Right lobe of liver (tissue), 4 donors: Measurements from ENCODE around the gene SPTB.

Source experiments
- POLR2A ChIP-seq: fragments of 450-650 bp; IDR thresholded peaks from one replicate; pipeline ENCODE4 v1.6.1; 2017; ENCODE audit warnings: antibody characterized with exemption, mild to moderate bottlenecking
- TF ChIP-seq, protein P1 (sequence below), 4 donors: fragments of 200-600 bp in 3 of 4; fragments of 450-650 bp in 1 of 4; IDR thresholded peaks; one replicate each; pipeline versions ENCODE4 v1.5.1 to v1.8.0; 2016 to 2022; ENCODE audit warnings: antibody characterized with exemption in 4 of 4, mild to moderate bottlenecking in 2 of 4
- donor health status: DM: no; HTN: no; CAD: no.
- donor health status: DM: no; HTN: no; CAD: no.
- donor health status: DM: no; HTN: yes; CAD: no.

DNA sequence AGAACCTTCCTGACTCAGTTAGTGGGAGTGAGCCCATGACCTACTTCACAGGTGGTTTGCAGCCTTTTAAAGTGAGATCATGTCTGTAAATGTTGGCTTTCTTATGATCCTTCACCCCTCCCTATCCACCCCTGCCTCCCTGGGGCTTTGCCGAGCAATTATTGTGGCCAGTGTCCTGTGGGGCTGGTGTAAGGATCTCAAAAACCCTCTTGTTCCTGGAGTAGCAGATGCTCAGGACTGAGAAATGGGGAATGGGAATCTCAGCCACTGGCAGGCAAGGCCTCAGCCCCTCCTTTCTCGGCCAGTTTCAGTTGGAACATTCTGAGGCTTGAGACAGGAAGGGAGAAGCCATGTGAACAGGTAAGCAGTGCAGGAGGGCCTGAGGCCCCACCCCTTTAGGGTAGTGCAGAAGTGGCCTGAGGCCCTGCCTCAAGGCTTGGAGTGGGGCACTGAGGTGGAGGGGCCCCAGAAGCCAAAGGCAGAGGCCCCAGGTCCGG, 121.6 kb downstream of the SPTB start:
- TF ChIP-seq, protein P1, sequence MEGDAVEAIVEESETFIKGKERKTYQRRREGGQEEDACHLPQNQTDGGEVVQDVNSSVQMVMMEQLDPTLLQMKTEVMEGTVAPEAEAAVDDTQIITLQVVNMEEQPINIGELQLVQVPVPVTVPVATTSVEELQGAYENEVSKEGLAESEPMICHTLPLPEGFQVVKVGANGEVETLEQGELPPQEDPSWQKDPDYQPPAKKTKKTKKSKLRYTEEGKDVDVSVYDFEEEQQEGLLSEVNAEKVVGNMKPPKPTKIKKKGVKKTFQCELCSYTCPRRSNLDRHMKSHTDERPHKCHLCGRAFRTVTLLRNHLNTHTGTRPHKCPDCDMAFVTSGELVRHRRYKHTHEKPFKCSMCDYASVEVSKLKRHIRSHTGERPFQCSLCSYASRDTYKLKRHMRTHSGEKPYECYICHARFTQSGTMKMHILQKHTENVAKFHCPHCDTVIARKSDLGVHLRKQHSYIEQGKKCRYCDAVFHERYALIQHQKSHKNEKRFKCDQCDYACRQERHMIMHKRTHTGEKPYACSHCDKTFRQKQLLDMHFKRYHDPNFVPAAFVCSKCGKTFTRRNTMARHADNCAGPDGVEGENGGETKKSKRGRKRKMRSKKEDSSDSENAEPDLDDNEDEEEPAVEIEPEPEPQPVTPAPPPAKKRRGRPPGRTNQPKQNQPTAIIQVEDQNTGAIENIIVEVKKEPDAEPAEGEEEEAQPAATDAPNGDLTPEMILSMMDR (IDR thresholded peaks at IDR 0.05): no peak
- no peak for TF ChIP-seq POLR2A
